Large intestine (tissue), 3 donors: ENCODE measurements around the gene MYCL. TPM values are rescaled to one million over a fixed set of nuclear protein-coding genes. Genes with fewer than 3 reads are reported as not detected.
A peak's percentile ranks its signal among the peaks of the same experiment; 100 is the strongest.
"Not testable (repeated sequence)": the region's sequence is repeated elsewhere in the genome, so short reads cannot be mapped to it uniquely, and the experiment has no call there.

ENCODE experiments used
- DNase-seq, 2 donors: peaks; one replicate each; pipeline versions ENCODE4 v3.0.0 to v3.0.0-alpha.2; 2013
- H3K27ac ChIP-seq: one replicate; pipeline ENCODE4 v1.5.1; 2013; ENCODE audit warnings: low read length
- H3K27me3 ChIP-seq: 2 replicates; pipeline ENCODE4 v1.6.1; 2013; ENCODE audit warnings: low read length; ENCODE audit not compliant: control insufficient read depth, insufficient read depth
- H3K36me3 ChIP-seq: 2 replicates; pipeline ENCODE4 v1.6.1; 2013; ENCODE audit warnings: low read length; ENCODE audit not compliant: control insufficient read depth, insufficient read depth
- H3K4me1 ChIP-seq: one replicate; pipeline ENCODE4 v1.6.1; 2013; ENCODE audit warnings: low read length; ENCODE audit not compliant: control insufficient read depth, insufficient read depth
- H3K4me3 ChIP-seq: one replicate; pipeline ENCODE4 v1.5.1; 2013; ENCODE audit warnings: low read length
- H3K9me3 ChIP-seq: one replicate; pipeline ENCODE4 v1.6.1; 2013; ENCODE audit warnings: mild to moderate bottlenecking, low read depth, low read length, moderate library complexity; ENCODE audit not compliant: control insufficient read depth
- WGBS: methylation state at CpG from one replicate; pipeline ENCODE4 v1.1.5; 2013; ENCODE audit warnings: low lambda C conversion rate; ENCODE audit not compliant: insufficient coverage; 5-methylcytosine and 5-hydroxymethylcytosine counted together
- polyA plus RNA-seq: library from polyadenylated mRNA; unstranded; fragments of 120-200 nt; gene quantifications from one replicate; pipeline ENCODE4 v1.2.1, GENCODE V29; 2013

Gene MYCL
- polyA plus RNA-seq, 1 donor = 8.5 TPM

GRCh38 chr1:39919545-39919944 is 17.8 kb upstream of the MYCL start:
- DNase-seq = peak; percentile 62 to 72
- no peaks in the 10 kb centered on the region for H3K9me3 ChIP-seq
- H3K27ac ChIP-seq = no peak overlapping the region
- H3K4me1 ChIP-seq = peaks cover 3% of the 10 kb centered on the region
- H3K36me3 ChIP-seq = no peaks in the 10 kb centered on the region
- no peak overlapping the region for H3K4me3 ChIP-seq
- WGBS = no CpG with 5 or more reads among the region's 3 CpGs
- H3K27me3 ChIP-seq = peaks cover 6% of the 10 kb centered on the region

GRCh38 chr1:39917825-39918224 is 16.1 kb upstream of the MYCL start:
- WGBS = no CpG with 5 or more reads among the region's 2 CpGs
- Histone ChIP-seq H3K4me3 (no peak overlapping the region), H3K4me1 (peaks cover 3% of the 10 kb centered on the region), H3K27me3 (peaks cover 6% of the 10 kb centered on the region), H3K36me3 (no peaks in the 10 kb centered on the region), H3K27ac (no peak overlapping the region), H3K9me3 (no peaks in the 10 kb centered on the region)
- no peak for DNase-seq

- 60% methylated on average over 1 of the region's 6 CpGs for WGBS
- no peaks in the 10 kb centered on the region for H3K9me3 ChIP-seq
- DNase-seq = no peak
Observed at GRCh38 chr1:39915499-39916129, 13.9 kb upstream of the MYCL start.

GRCh38 chr1:39913136-39913535 is 11.4 kb upstream of the MYCL start:
- H3K4me1 ChIP-seq, H3K9me3 ChIP-seq, H3K27ac ChIP-seq, DNase-seq, H3K27me3 ChIP-seq, H3K36me3 ChIP-seq, H3K4me3 ChIP-seq: not testable (repeated sequence)
- WGBS = no CpG with 5 or more reads among the region's 30 CpGs

More at GRCh38 chr1:39915499-39916129, 13.9 kb upstream of the MYCL start:
- H3K4me1 ChIP-seq = peaks cover 3% of the 10 kb centered on the region
- H3K36me3 ChIP-seq = no peaks in the 10 kb centered on the region
- H3K27me3 ChIP-seq = no peaks in the 10 kb centered on the region
- no peak overlapping the region for H3K4me3 ChIP-seq
- H3K27ac ChIP-seq = no peak overlapping the region

- WGBS = no CpG with 5 or more reads among the region's 3 CpGs
- Histone ChIP-seq H3K27me3 (no peaks in the 10 kb centered on the region), H3K36me3 (no peaks in the 10 kb centered on the region), H3K4me1 (no peaks in the 10 kb centered on the region), H3K27ac (no peak overlapping the region), H3K4me3 (no peak overlapping the region), H3K9me3 (no peaks in the 10 kb centered on the region)
- DNase-seq = no peak
Observed at GRCh38 chr1:39910263-39910662, 8.5 kb upstream of the MYCL start.

GRCh38 chr1:39908534-39908933 is 6.8 kb upstream of the MYCL start:
- Histone ChIP-seq H3K4me1 (no peaks in the 10 kb centered on the region), H3K36me3 (no peaks in the 10 kb centered on the region), H3K27me3 (no peaks in the 10 kb centered on the region), H3K4me3 (no peak overlapping the region), H3K9me3 (no peaks in the 10 kb centered on the region), H3K27ac (no peak overlapping the region)
- WGBS = no CpG with 5 or more reads among the region's 2 CpGs
- no peak for DNase-seq

- peaks cover 5% of the 10 kb centered on the region for H3K27me3 ChIP-seq
- H3K4me1 ChIP-seq = no peaks in the 10 kb centered on the region
- H3K4me3 ChIP-seq = no peak overlapping the region
- no CpG with 5 or more reads among the region's 3 CpGs for WGBS
- H3K36me3 ChIP-seq = no peaks in the 10 kb centered on the region
- H3K27ac ChIP-seq = no peak overlapping the region
- no peaks in the 10 kb centered on the region for H3K9me3 ChIP-seq
- no peak for DNase-seq
Observed at GRCh38 chr1:39907528-39908453, 6.1 kb upstream of the MYCL start.

GRCh38 chr1:39905172-39905571 is 3.5 kb upstream of the MYCL start:
- H3K4me3 ChIP-seq = no peak overlapping the region
- no peaks in the 10 kb centered on the region for H3K9me3 ChIP-seq
- no CpG with 5 or more reads among the region's 4 CpGs for WGBS
- H3K36me3 ChIP-seq = no peaks in the 10 kb centered on the region
- H3K4me1 ChIP-seq = no peaks in the 10 kb centered on the region
- no peak overlapping the region for H3K27ac ChIP-seq
- DNase-seq = peak in 1 of 2 donors; percentile 0
- H3K27me3 ChIP-seq = peaks cover 11% of the 10 kb centered on the region

GRCh38 chr1:39902460-39902807 is 717 bp upstream of the MYCL start:
- Histone ChIP-seq H3K4me3 (peak overlapping the region; percentile 68), H3K27me3 (peaks cover 16% of the 10 kb centered on the region), H3K36me3 (no peaks in the 10 kb centered on the region), H3K27ac (peak overlapping the region; percentile 77), H3K4me1 (peaks cover 12% of the 10 kb centered on the region), H3K9me3 (no peaks in the 10 kb centered on the region)
- no peak for DNase-seq
- no CpG with 5 or more reads among the region's 13 CpGs for WGBS

GRCh38 chr1:39901464-39901713 is 328 bp downstream of the MYCL start:
- no peak for DNase-seq
- peak overlapping the region; percentile 38 for H3K27ac ChIP-seq
- WGBS = no CpG with 5 or more reads among the region's 28 CpGs
- H3K4me3 ChIP-seq = peak overlapping the region; percentile 72
- H3K4me1 ChIP-seq = peaks cover 12% of the 10 kb centered on the region
- peaks cover 16% of the 10 kb centered on the region for H3K27me3 ChIP-seq
- no peaks in the 10 kb centered on the region for H3K36me3 ChIP-seq
- H3K9me3 ChIP-seq = no peaks in the 10 kb centered on the region
